Transverse colon (tissue), 4 donors: Measurements from ENCODE around the gene ARID4B.

Source experiments
- EP300 ChIP-seq: sonication (generic); formaldehyde crosslinking; IDR thresholded peaks from one replicate; pipeline ENCODE4 v1.6.1; 2017; ENCODE audit warnings: antibody characterized with exemption, low read depth
- POLR2A ChIP-seq: fragments of 450-650 bp; IDR thresholded peaks from one replicate; pipeline ENCODE4 v1.6.1; 2016; ENCODE audit warnings: antibody characterized with exemption, mild to moderate bottlenecking, moderate library complexity
- POLR2AphosphoS5 ChIP-seq, 3 donors: sonication (generic); formaldehyde crosslinking; IDR thresholded peaks; one replicate each; pipeline ENCODE4 v1.6.1; 2016; ENCODE audit warnings: antibody characterized with exemption in 3 of 3
- TF ChIP-seq, protein P1 (sequence below), 5 experiments: fragments of 200-600 bp in 3 of 5; fragments of 450-650 bp in 2 of 5; sonication (generic) in 3 of 5; IDR thresholded peaks; 1 replicate in 2 of 5; 2 replicates in 3 of 5; pipeline ENCODE4 v1.5.1; 2016 to 2017; ENCODE audit warnings: antibody characterized with exemption in 5 of 5, inconsistent platforms in 3 of 5, mild to moderate bottlenecking in 2 of 5, moderate library complexity in 1 of 5

- TF ChIP-seq, protein P1, sequence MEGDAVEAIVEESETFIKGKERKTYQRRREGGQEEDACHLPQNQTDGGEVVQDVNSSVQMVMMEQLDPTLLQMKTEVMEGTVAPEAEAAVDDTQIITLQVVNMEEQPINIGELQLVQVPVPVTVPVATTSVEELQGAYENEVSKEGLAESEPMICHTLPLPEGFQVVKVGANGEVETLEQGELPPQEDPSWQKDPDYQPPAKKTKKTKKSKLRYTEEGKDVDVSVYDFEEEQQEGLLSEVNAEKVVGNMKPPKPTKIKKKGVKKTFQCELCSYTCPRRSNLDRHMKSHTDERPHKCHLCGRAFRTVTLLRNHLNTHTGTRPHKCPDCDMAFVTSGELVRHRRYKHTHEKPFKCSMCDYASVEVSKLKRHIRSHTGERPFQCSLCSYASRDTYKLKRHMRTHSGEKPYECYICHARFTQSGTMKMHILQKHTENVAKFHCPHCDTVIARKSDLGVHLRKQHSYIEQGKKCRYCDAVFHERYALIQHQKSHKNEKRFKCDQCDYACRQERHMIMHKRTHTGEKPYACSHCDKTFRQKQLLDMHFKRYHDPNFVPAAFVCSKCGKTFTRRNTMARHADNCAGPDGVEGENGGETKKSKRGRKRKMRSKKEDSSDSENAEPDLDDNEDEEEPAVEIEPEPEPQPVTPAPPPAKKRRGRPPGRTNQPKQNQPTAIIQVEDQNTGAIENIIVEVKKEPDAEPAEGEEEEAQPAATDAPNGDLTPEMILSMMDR (IDR thresholded peaks at IDR 0.05) = no peak
- no peak for TF ChIP-seq EP300
- no peak for TF ChIP-seq POLR2A
- TF ChIP-seq POLR2AphosphoS5 (IDR thresholded peaks at IDR 0.05) = no peak
Observed at GRCh38 chr1:235366286-235366685, 38.3 kb upstream of the ARID4B start.
